ENCODE data around the gene SMAD3. TPM values are rescaled to one million over a fixed set of nuclear protein-coding genes. Genes with fewer than 3 reads are reported as not detected.
A peak's percentile ranks its signal among the peaks of the same experiment; 100 is the strongest.

Gene SMAD3
- total RNA-seq, 6 experiments from 2014 or later: 9.2 to 34.0 (median 14.4) TPM

DNA sequence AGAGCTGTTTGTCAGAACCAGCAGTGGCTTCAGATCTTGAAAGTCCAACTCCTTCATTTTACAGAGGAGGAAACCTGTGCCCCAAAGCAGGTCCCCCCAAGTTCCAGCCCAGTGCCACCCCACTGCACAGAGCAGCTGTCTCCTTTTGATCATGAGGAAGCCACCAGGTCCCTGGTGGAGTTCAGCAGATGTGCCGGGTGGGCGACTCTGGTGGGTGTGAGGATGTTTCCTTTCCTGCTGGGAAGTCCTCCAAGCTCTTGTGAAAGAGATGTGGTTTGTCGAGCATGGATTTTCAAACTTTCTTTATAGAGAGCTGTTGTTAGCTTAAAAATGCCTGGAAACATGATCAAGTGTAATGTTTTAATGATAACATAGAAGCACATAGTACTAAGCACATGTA is 52.0 kb downstream of the SMAD3 start:
- Histone ChIP-seq H3K4me3 (no peak overlapping the region), H3K36me3 (no peaks in the 10 kb centered on the region), H3K9me3 (no peaks in the 10 kb centered on the region), H3K4me1 (peaks cover 0 to 53% (median 13%) of the 10 kb centered on the region in 4 donors), H3K27me3 (no peaks in the 10 kb centered on the region), H3K27ac (peak overlapping the region in 2 of 3 donors; percentile 13 to 20)
- intact Hi-C loops (cut with DNase I): no loop called here
- TF ChIP-seq CTCF (IDR thresholded peaks at IDR 0.05) (no peak), POLR2A (IDR thresholded peaks at IDR 0.05) (no peak)
- ATAC-seq (peak in 2 of 4 donors; percentile 10 to 25), DNase-seq (no peak)
- 4% methylated on average over 3 of the region's 3 CpGs for WGBS (ENCODE audit: insufficient coverage, low coverage, low lambda C conversion rate, missing lambda C conversion rate)

GRCh38 chr15:67118808-67119207 is 53.4 kb downstream of the SMAD3 start:
- DNase-seq (no peak), ATAC-seq (no peak)
- TF ChIP-seq POLR2A (IDR thresholded peaks at IDR 0.05) (no peak), CTCF (IDR thresholded peaks at IDR 0.05) (no peak)
- Histone ChIP-seq H3K27me3 (no peaks in the 10 kb centered on the region), H3K4me1 (peaks cover 0 to 55% (median 13%) of the 10 kb centered on the region in 4 donors), H3K36me3 (no peaks in the 10 kb centered on the region), H3K9me3 (no peaks in the 10 kb centered on the region), H3K4me3 (no peak overlapping the region), H3K27ac (no peak overlapping the region)
- WGBS (ENCODE audit: insufficient coverage, low coverage, low lambda C conversion rate, missing lambda C conversion rate): 98% methylated on average over 5 of the region's 5 CpGs
- intact Hi-C loops (cut with DNase I): no loop called here

- intact Hi-C loops (cut with DNase I): no loop called here
- WGBS (ENCODE audit: insufficient coverage, low coverage, low lambda C conversion rate, missing lambda C conversion rate): 77% methylated on average over 6 of the region's 6 CpGs
- H3K4me3 ChIP-seq: no peak overlapping the region
- DNase-seq (no peak), ATAC-seq (peak in 1 of 4 donors; percentile 19)
- H3K27me3 ChIP-seq: no peaks in the 10 kb centered on the region
- peaks cover 0 to 59% (median 13%) of the 10 kb centered on the region in 4 donors for H3K4me1 ChIP-seq
- peak overlapping the region in 1 of 3 donors; percentile 65 for H3K27ac ChIP-seq
- no peaks in the 10 kb centered on the region for H3K36me3 ChIP-seq
- H3K9me3 ChIP-seq: no peaks in the 10 kb centered on the region
- TF ChIP-seq CTCF (IDR thresholded peaks at IDR 0.05): no peak
- no peak for TF ChIP-seq POLR2A (IDR thresholded peaks at IDR 0.05)
Measured at GRCh38 chr15:67119238-67119846, 53.9 kb downstream of the SMAD3 start.

DNA sequence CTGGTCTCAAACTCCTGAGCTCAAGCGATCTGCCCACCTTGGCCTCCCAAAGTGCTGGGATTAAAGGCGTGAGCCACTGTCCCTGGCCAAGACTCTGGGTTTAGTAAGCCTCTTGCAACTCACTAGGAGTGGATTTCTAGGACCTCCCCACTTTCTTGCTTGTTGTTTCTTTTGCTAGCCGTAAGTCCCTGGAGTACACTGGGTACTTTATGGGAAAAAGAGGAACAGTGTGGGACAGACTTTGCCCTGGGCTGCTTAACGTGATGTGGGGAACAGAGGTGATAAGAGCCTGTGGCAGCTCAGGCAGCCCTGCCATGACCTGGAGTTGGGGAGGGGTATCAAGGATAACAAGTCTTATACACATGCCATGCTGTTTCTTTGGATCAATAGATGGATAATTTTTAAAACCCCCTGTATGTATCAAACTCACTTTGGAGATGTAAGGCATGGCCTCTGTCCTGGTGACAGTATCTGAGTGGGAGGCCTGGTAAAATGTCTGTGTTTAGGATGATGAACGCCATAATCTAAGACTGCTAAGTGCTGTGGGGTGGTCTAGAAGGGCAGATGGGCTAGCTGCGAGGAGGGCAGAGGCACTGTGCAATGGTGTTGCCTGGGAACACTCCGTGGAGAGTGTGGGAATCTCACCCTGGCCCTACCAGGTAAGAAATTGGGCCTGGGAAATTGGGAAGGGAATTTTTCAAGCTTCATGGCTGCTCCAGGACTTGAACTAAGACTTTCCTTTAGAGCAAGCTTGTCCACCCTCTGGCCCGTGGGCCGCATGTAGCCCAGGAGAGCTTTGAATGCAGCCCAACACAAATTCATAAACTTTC is 54.8 kb downstream of the SMAD3 start:
- H3K4me1 ChIP-seq: peaks cover 0 to 63% (median 16%) of the 10 kb centered on the region in 4 donors
- H3K27me3 ChIP-seq: no peaks in the 10 kb centered on the region
- no peaks in the 10 kb centered on the region for H3K36me3 ChIP-seq
- H3K9me3 ChIP-seq: no peaks in the 10 kb centered on the region
- DNase-seq (no peak), ATAC-seq (peak in 1 of 4 donors; percentile 26)
- peak overlapping the region in 2 of 3 donors; percentile 65 to 71 for H3K27ac ChIP-seq
- intact Hi-C loops (cut with DNase I): no loop called here
- H3K4me3 ChIP-seq: no peak overlapping the region
- 66% methylated on average over 5 of the region's 9 CpGs for WGBS (ENCODE audit: insufficient coverage, low coverage, low lambda C conversion rate, missing lambda C conversion rate)
- TF ChIP-seq POLR2A (IDR thresholded peaks at IDR 0.05) (no peak), CTCF (IDR thresholded peaks at IDR 0.05) (no peak)
